HG02623 (cell line): ENCODE results near the gene IGSF9B.

Experiments used
- ATAC-seq: cut with Tn5 transposase; IDR thresholded peaks from one replicate; pipeline ENCODE4 v1.9.1; 2021; ENCODE audit warnings: moderate library complexity; ENCODE audit not compliant: unreplicated experiment

IGSF9B gene

GRCh38 chr11:133921513-133921912, 35.3 kb downstream of the IGSF9B start:
- ATAC-seq: no peak

- ATAC-seq: no peak
Measured at GRCh38 chr11:133921026-133921425, 35.7 kb downstream of the IGSF9B start.

- ATAC-seq: no peak
Measured at GRCh38 chr11:133920109-133920990, 36.4 kb downstream of the IGSF9B start.

GRCh38 chr11:133919330-133920108, 37.2 kb downstream of the IGSF9B start:
- ATAC-seq: no peak

- no peak for ATAC-seq
Measured at GRCh38 chr11:133918608-133919260, 38.0 kb downstream of the IGSF9B start.

- ATAC-seq: no peak
Measured at GRCh38 chr11:133917921-133918607, 38.7 kb downstream of the IGSF9B start.

GRCh38 chr11:133916784-133917440, 39.9 kb downstream of the IGSF9B start:
- no peak for ATAC-seq

- ATAC-seq: no peak
Measured at GRCh38 chr11:133913761-133914160, 43.0 kb downstream of the IGSF9B start.

GRCh38 chr11:133911171-133911570, 45.6 kb downstream of the IGSF9B start:
- no peak for ATAC-seq

GRCh38 chr11:133910101-133910500, 46.7 kb downstream of the IGSF9B start:
- ATAC-seq: no peak

GRCh38 chr11:133908827-133909226, 47.9 kb downstream of the IGSF9B start:
- no peak for ATAC-seq

- ATAC-seq: no peak
Measured at GRCh38 chr11:133907841-133908241, 48.9 kb downstream of the IGSF9B start.

- ATAC-seq: no peak
Measured at GRCh38 chr11:133907216-133907615, 49.6 kb downstream of the IGSF9B start.

- ATAC-seq: no peak
Measured at GRCh38 chr11:133906746-133907145, 50.0 kb downstream of the IGSF9B start.

GRCh38 chr11:133906241-133906640, 50.5 kb downstream of the IGSF9B start:
- ATAC-seq: no peak

GRCh38 chr11:133905677-133906156, 51.1 kb downstream of the IGSF9B start:
- no peak for ATAC-seq

- ATAC-seq: no peak
Measured at GRCh38 chr11:133904818-133905515, 51.8 kb downstream of the IGSF9B start.

GRCh38 chr11:133903875-133904817, 52.6 kb downstream of the IGSF9B start:
- no peak for ATAC-seq

GRCh38 chr11:133903056-133903455, 53.7 kb downstream of the IGSF9B start:
- ATAC-seq: no peak
